Renal cortex interstitium (tissue), 11 donors: ENCODE results near the gene DCC. TPM values are rescaled to one million over a fixed set of nuclear protein-coding genes. Genes with fewer than 3 reads are reported as not detected.
A peak's percentile ranks its signal among the peaks of the same experiment; 100 is the strongest.

Experiments used
- DNase-seq, 11 donors: peaks; one replicate each; pipeline ENCODE4 v3.0.0-alpha.2; 2013; ENCODE audit warnings: low read depth in 9 of 11, low spot score in 4 of 11; ENCODE audit errors: extremely low read depth in 1 of 11
- polyA plus RNA-seq, 3 donors: library from polyadenylated mRNA; unstranded; fragments of 120-200 nt; gene quantifications; one replicate each; pipeline ENCODE4 v1.2.1, GENCODE V29; 2013; ENCODE audit not compliant: insufficient read length in 3 of 3

Gene DCC
- polyA plus RNA-seq, 3 donors, result 7.4 to 8.2 (median 7.4) TPM

DNA sequence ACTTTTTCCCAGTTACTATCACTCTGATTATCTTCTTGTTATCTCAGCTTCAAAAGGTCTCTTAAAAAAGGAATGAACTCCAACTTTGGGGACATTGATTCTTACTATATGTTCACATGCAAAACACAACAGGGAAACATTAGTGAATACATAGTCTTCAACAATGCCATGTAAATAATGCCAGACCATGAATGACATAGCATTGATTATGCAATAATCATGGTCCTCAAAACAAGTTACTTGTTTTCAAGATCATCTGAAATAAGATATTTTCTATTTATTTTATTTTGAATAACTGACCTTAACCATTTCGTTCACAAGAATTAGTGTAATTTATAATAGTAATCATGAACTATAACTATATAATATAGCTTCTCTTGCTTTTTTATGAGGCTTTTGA lies 982.2 kb downstream of the DCC start:
- DNase-seq, result no peak

DNA sequence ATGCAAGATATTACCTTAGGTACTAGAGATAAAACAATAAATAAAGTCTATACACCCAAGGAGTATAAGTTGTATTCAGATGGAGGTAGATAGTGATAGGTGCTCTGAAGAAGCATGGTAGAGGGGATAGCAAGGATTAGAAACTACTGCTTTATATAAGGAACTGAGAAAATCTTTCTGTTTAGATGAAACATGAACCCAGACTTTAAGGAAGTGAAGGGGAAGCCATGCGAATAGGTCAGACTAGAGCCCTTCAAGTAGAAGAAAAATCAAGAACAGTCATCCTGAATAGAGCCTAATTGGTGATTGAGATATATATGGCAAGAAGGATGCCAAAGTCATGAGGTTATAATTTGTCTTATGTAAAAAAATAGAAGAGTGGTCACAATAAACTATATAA lies 984.4 kb downstream of the DCC start:
- no peak for DNase-seq

DNA sequence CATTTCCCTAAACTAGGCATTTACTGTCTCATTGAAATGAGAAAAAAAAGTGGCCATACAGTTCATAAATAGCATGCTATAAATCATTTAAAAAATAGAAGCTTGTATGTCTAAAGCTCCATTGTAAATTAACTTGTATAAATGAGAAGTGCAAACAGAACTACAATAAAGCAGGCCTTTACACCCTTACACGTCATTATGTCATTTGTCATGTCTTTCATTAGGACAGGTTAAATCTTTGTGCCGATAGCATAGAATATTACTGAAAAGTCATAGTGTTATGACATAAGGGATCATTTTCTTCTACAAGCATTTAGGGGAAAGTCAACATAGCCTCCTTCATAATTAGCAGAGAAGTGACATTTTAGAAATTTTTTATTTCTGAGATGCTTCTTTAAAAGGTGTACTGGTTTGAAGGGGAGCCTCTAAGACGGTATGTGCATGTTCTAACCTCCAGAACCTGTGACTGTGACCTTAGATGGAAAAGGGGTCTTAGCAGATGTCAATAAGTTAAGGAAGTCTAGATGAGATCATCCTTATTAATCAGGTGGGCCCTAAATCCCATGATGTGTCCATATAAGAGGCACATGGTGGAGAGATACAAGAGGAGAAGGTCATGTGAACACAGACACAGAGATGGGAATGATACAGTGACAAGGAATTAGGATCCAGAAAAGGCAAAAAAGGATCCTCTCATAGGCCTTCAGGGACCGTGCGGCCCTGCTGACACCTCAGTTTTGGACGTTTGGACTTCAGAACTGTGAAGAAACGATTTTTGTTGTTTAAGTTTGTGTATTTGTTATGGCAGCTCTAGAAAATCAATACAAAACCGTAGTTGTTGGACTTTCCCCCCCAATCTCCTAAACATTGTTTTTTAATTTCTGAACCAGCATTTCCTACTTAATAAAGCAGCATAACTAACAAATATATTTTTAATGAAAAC lies 1020.8 kb downstream of the DCC start:
- DNase-seq, result no peak

GRCh38 chr18:53375621-53376020 lies 1035.6 kb downstream of the DCC start:
- peak in 2 of 11 donors; percentile 30 to 32 for DNase-seq

DNA sequence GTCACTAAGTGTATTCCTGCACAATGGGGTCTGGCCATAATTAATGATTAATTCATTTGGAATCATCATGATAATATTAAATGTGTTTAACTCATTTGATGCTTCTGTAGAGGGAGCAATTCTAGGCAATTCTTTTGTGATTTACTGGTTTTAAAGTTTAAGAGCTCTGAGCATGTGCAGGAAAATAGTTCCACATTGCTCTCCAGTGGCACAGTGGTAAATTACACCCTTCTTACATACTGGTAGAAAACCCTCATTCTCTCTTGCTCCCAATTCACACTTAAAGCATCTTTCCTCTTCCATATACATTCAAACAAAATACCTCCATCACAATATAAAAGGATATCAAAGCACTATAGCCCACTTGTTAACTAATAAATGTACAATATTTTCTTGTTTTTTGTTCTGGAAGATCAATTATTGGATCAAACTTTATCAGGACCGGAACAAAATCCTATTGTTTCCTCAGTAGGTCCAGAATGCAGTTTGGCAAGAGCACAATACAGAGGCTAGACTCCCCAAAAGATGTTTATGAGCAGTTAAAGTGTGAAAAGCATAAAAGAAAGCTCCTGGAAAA lies 1040.2 kb downstream of the DCC start:
- peak; percentile 25 to 71 (median 43) for DNase-seq

- DNase-seq, result no peak
Observed at GRCh38 chr18:53382870-53383269, 1042.9 kb downstream of the DCC start.

DNA sequence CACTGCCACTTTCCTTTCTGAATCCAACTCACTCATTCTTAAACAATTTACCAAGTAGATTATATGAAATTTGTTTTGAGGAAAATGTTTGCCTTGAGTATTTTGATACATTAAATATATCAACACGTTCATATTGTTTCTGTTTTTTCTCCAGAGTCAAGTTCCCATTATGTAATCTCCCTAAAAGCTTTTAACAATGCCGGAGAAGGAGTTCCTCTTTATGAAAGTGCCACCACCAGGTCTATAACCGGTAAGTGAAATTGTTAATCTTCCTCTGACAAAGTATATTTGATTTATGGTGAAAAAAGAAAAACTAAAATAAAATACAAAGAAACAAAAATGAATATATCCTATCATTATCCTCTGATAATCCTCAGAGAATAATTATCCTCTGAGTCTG lies 1045.9 kb downstream of the DCC start:
- no peak for DNase-seq

- DNase-seq, result no peak
Observed at GRCh38 chr18:53387581-53387980, 1047.6 kb downstream of the DCC start.

- no peak for DNase-seq
Observed at GRCh38 chr18:53402670-53403069, 1062.7 kb downstream of the DCC start.

DNA sequence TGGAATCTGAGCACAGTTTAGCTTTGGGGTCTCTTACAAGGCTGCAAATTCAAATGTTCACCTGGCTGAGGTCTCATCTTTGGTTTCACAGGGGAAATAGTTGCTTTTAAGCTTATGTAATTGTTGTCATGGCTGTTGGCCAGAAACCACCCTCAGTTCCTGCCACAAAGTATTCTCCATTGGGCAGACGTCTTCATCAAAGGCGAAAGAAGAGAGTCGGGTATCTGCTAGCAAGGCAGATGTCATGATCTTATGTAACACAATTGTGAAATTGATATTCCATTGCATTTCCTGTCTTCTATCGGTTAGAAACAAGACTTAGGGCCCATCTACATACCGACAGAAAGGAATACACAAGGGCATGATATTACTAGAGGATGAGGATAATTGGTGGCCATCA lies 1068.3 kb downstream of the DCC start:
- no peak for DNase-seq

- DNase-seq, result no peak
Observed at GRCh38 chr18:53411511-53411910, 1071.5 kb downstream of the DCC start.

DNA sequence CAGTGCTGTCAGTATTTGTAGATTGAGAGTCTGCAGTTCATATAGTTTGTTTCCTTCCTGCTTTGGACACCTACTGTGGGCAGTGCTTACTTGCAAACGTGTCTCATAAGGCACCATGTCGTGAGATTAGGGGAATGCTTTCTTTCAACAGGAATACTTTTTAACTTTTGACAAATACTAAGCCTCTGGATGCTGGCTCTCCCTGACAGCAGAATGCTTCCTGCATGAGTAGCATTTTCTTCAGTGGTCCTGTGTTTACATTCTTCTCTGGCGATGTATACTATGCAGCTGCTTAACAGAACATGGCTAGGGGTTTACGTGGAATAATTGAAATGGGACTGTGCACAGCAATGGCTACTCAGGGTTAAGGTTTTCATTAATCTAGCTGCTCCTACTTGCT lies 1077.0 kb downstream of the DCC start:
- DNase-seq, result no peak

DNA sequence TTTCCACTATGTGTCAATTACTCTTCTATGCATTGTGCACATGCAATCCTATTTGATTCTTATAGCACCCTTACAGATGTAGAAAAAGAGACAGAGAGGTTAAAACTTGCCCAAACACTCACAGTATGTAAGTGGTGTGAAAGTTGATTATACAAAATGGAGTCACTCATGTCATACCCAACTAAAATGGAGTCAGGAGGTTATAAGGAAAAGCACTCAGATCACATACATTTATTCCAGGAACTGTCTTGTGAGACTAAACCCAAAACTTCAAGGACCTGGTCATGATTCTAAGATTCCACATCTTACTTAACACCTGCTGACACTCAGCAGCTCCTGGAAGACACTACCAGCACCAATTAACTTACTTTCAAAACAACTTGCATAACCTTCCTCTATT lies 1081.9 kb downstream of the DCC start:
- DNase-seq, result no peak

DNA sequence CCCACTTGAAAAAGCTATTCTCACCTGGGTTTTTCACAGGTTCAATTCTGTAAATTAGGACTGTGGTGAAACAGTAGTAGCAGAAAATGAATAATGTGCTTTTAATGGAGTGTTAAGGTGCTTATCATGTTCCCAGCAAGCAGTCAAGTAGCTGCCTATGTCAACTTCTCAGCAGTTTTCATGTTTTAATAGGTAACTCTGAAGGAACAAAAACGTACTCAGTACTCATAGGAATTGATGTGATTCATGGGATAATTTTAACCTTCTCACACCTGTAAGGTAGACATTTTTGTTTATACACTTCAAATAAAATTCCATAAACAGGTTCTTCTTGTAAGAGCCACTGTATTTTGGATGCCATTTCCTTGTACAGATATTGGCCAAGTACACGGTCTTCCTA lies 1082.9 kb downstream of the DCC start:
- DNase-seq, result no peak

- DNase-seq, result no peak
Observed at GRCh38 chr18:53426666-53427184, 1086.7 kb downstream of the DCC start.

- no peak for DNase-seq
Observed at GRCh38 chr18:53441761-53442414, 1101.9 kb downstream of the DCC start.

DNA sequence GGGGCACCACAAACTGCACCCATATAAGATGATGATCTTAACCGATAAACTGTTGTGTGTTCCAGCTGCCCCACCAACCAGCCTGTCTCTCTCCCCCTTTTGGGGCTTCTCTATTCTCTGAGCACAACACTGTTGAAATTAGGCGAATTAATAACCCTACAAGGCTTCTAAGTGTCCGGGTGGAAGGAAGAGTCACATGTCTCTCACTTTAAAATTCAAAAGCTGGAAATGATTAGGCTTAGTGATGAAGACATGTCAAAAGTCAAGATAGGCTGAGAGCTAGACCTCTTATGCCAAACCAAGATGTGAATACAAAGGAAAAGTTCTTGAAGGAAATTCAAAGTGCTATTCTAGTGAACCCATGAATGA lies 1102.4 kb downstream of the DCC start:
- DNase-seq, result no peak

DNA sequence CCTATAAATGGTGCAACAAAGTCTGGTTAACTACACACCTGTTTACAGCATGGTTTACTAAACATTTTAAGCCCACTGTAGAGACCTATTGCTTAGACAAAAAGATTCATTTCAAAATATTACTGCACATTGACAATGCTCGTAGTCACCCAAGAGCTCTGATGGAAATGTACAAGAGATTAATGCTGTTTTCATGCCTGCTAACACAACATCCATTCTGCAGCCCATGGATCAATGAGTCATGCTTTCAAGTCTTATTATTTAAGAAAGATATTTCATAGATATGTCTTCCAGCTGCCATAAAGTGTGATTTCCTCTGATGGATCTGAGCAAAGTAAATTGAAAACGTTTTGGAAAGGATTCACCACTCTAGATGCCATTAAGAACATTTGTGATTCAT lies 1103.3 kb downstream of the DCC start:
- no peak for DNase-seq

DNA sequence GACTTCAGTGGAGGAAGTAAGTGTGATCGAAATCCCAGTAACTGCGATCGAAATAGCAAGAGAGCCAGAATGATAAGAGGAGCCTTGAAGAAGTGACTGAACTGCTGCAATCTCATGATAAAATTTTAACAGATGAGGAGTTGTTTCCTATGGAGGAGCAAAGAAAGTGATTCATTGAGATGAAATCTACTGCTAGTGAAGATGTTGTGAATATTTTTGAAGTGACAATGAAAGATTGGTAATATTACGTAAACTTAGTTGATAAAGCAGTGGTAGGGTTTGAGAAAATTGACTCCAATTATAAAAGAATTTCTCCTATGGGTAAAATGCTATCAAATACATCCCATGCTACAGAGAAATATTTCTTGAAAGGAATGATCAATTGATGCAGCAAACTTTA lies 1103.8 kb downstream of the DCC start:
- no peak for DNase-seq

GRCh38 chr18:53451902-53452301 lies 1111.9 kb downstream of the DCC start:
- DNase-seq, result no peak
